CD14-positive monocyte (primary cell): Measurements from ENCODE around the gene OFD1. TPM values are rescaled to one million over a fixed set of nuclear protein-coding genes. Genes with fewer than 3 reads are reported as not detected.
A peak's percentile ranks its signal among the peaks of the same experiment; 100 is the strongest.

Source experiments
- DNase-seq, 3 donors: peaks; one replicate each; pipeline ENCODE4 v3.0.0-alpha.2; 2011 to 2022
- H2AFZ ChIP-seq: 2 replicates; pipeline ENCODE4 v1.6.0; 2012; ENCODE audit warnings: mild to moderate bottlenecking, low read depth, low read length, inconsistent platforms; ENCODE audit not compliant: insufficient read depth, poor library complexity, severe bottlenecking
- H3K27ac ChIP-seq, 2 donors: 1 replicate in 1 of 2; 2 replicates in 1 of 2; pipeline ENCODE4 v1.5.1; 2012 to 2013; ENCODE audit warnings: low read length in 2 of 2, control low read depth in 1 of 2, inconsistent platforms in 1 of 2, low read depth in 1 of 2, mild to moderate bottlenecking in 1 of 2
- H3K27me3 ChIP-seq, 2 donors: one replicate each; pipeline versions ENCODE4 v1.6.0 to v1.6.1; 2011 to 2013; ENCODE audit warnings: low read length in 2 of 2; ENCODE audit not compliant: control insufficient read depth in 2 of 2, insufficient read depth in 2 of 2
- H3K36me3 ChIP-seq, 2 donors: replicated peaks in 1 of 2; 1 replicate in 1 of 2; 2 replicates in 1 of 2; pipeline versions ENCODE4 v1.5.1 to v1.6.1; 2012 to 2013; ENCODE audit warnings: low read length in 2 of 2, control low read depth in 1 of 2, inconsistent platforms in 1 of 2, mild to moderate bottlenecking in 1 of 2; ENCODE audit not compliant: insufficient read depth in 2 of 2, control insufficient read depth in 1 of 2
- H3K4me1 ChIP-seq, 2 donors: 1 replicate in 1 of 2; 2 replicates in 1 of 2; pipeline versions ENCODE4 v1.5.1 to v1.6.1; 2012 to 2013; ENCODE audit warnings: low read length in 2 of 2, control low read depth in 1 of 2, inconsistent platforms in 1 of 2, mild to moderate bottlenecking in 1 of 2, moderate library complexity in 1 of 2; ENCODE audit not compliant: insufficient read depth in 2 of 2, control insufficient read depth in 1 of 2
- H3K4me2 ChIP-seq: replicated peaks from 2 replicates; pipeline ENCODE3; 2012; ENCODE audit warnings: low read length, moderate library complexity, mild to moderate bottlenecking; ENCODE audit not compliant: poor library complexity, severe bottlenecking; ENCODE audit errors: extremely low read depth
- H3K4me3 ChIP-seq, 3 experiments: fragments of 200-600 bp in 1 of 3; sonication (generic) in 1 of 3; replicated peaks in 1 of 3; 1 replicate in 2 of 3; 2 replicates in 1 of 3; pipeline ENCODE4 v1.5.1; 2011 to 2013; ENCODE audit warnings: low read length in 3 of 3, mild to moderate bottlenecking in 3 of 3, control low read depth in 2 of 3, low read depth in 2 of 3, inconsistent platforms in 1 of 3, moderate library complexity in 1 of 3
- H3K79me2 ChIP-seq: 2 replicates; pipeline ENCODE4 v1.6.0; 2012; ENCODE audit warnings: mild to moderate bottlenecking, control low read depth, inconsistent platforms, low read length, moderate library complexity; ENCODE audit not compliant: insufficient read depth
- H3K9ac ChIP-seq: 2 replicates; pipeline ENCODE4 v1.6.0; 2017; ENCODE audit warnings: low read length, mild to moderate bottlenecking; ENCODE audit not compliant: insufficient read depth, poor library complexity, severe bottlenecking
- H3K9me3 ChIP-seq, 2 donors: replicated peaks in 1 of 2; 1 replicate in 1 of 2; 2 replicates in 1 of 2; pipeline versions ENCODE4 v1.5.1 to v1.6.1; 2012 to 2013; ENCODE audit warnings: low read length in 2 of 2, control low read depth in 1 of 2; ENCODE audit not compliant: control insufficient read depth in 1 of 2, insufficient read depth in 1 of 2
- H4K20me1 ChIP-seq: 2 replicates; pipeline ENCODE4 v1.6.0; 2012; ENCODE audit warnings: mild to moderate bottlenecking, low read length, control low read depth, moderate library complexity; ENCODE audit not compliant: insufficient read depth
- H3K27ac Mint-ChIP-seq, 7 donors: one replicate each; pipeline ENCODE4 v1.8.0; 2020; ENCODE audit warnings: mild to moderate bottlenecking in 7 of 7, mixed read lengths in 7 of 7, moderate library complexity in 6 of 7, inconsistent platforms in 2 of 7
- H3K27me3 Mint-ChIP-seq, 3 donors: one replicate each; pipeline ENCODE4 v1.8.0; 2021 to 2022; ENCODE audit warnings: low read depth in 3 of 3, mild to moderate bottlenecking in 3 of 3, mixed read lengths in 3 of 3, moderate library complexity in 3 of 3, inconsistent platforms in 1 of 3
- H3K36me3 Mint-ChIP-seq, 2 donors: one replicate each; pipeline ENCODE4 v1.8.0; 2020; ENCODE audit warnings: mixed read lengths in 2 of 2, inconsistent platforms in 1 of 2, mild to moderate bottlenecking in 1 of 2
- H3K4me1 Mint-ChIP-seq: one replicate; pipeline ENCODE4 v1.8.0; 2020; ENCODE audit warnings: mild to moderate bottlenecking, mixed read lengths
- H3K4me3 Mint-ChIP-seq, 2 donors: one replicate each; pipeline ENCODE4 v1.8.0; 2020; ENCODE audit warnings: mild to moderate bottlenecking in 2 of 2, mixed read lengths in 2 of 2, moderate library complexity in 1 of 2
- H3K9me3 Mint-ChIP-seq, 7 donors: one replicate each; pipeline ENCODE4 v1.8.0; 2020 to 2022; ENCODE audit warnings: mixed read lengths in 7 of 7, mild to moderate bottlenecking in 6 of 7, moderate library complexity in 6 of 7, inconsistent platforms in 2 of 7
- WGBS: methylation state at CpG from one replicate; pipeline ENCODE4 v1.1.5; 2013; ENCODE audit warnings: missing lambda C conversion rate; ENCODE audit not compliant: insufficient coverage; 5-methylcytosine and 5-hydroxymethylcytosine counted together
- intact Hi-C, 2 donors: fragments of 100-400 bp; cut with micrococcal nuclease; formaldehyde crosslinking; loops; one replicate each; pipeline versions ENCODE4 v1.15.0 to v1.15.1; 2023
- polyA plus RNA-seq, 3 donors: library from polyadenylated mRNA; depleted of rRNA in 1 of 3; unstranded in 2 of 3; stranded (reverse) in 1 of 3; fragments of 300-500 nt in 2 of 3; fragments of >200 nt in 1 of 3; fragmentation: Illumina TruSeq in 2 of 3; gene quantifications; 1 replicate in 2 of 3; 2 replicates in 1 of 3; pipeline ENCODE4 v1.2.3, GENCODE V29; 2012 to 2021
- TF ChIP-seq, protein P1 (sequence below): fragments of 200-600 bp; IDR thresholded peaks from one replicate; pipeline ENCODE4 v1.8.0; 2022; ENCODE audit warnings: antibody characterized with exemption, mild to moderate bottlenecking

Gene OFD1
- polyA plus RNA-seq, 3 donors, result 2.4 to 10.2 (median 2.9) TPM

DNA sequence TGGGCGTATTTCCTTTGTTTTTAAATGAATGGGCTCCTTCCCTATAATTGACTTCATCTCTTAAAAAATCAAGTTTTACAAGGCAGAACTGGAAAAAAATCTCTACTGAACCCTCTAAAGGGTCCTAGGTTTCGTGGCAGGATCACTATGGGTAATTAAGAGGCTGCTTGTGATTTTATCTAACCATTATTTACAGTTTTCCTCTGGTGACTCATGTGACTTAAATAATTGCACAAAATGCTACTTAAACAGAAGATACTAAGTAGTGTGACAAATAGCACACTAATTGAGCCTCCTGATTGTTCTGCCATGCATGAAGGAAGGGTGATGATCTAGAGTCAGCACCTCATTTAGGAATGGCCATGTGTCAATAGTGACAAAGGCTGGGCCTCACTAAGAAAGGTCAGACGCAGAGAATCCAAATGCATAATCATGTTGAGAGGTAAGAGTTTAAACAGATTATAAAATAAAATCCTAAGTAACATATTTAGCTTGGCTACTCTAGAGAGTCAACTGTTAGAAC is 35.5 kb downstream of the OFD1 start:
- no peak overlapping the region for H2AFZ ChIP-seq
- no peak overlapping the region for H3K4me2 ChIP-seq
- DNase-seq, result no peak
- no peak overlapping the region for H3K27ac Mint-ChIP-seq
- no peaks in the 10 kb centered on the region for H4K20me1 ChIP-seq
- H3K27me3 Mint-ChIP-seq, result peaks cover 0 to 7% (median 0%) of the 10 kb centered on the region in 3 donors
- peaks cover 0 to 4% of the 10 kb centered on the region in 2 donors for H3K27me3 ChIP-seq
- WGBS, result no CpG with 5 or more reads among the region's 3 CpGs
- intact Hi-C loops, result no loop called here
- no peak overlapping the region for H3K9ac ChIP-seq
- peaks cover 6 to 9% of the 10 kb centered on the region in 2 donors for H3K4me1 ChIP-seq
- H3K4me1 Mint-ChIP-seq, result peaks cover 11% of the 10 kb centered on the region
- H3K27ac ChIP-seq, result no peak overlapping the region
- H3K79me2 ChIP-seq, result no peaks in the 10 kb centered on the region
- H3K9me3 Mint-ChIP-seq, result peaks cover 0 to 6% (median 0%) of the 10 kb centered on the region in 7 donors
- H3K4me3 Mint-ChIP-seq, result no peak overlapping the region
- no peak overlapping the region for H3K4me3 ChIP-seq
- H3K36me3 Mint-ChIP-seq, result peaks cover 44 to 53% of the 10 kb centered on the region in 2 donors
- H3K9me3 ChIP-seq, result no peaks in the 10 kb centered on the region
- TF ChIP-seq, protein P1, sequence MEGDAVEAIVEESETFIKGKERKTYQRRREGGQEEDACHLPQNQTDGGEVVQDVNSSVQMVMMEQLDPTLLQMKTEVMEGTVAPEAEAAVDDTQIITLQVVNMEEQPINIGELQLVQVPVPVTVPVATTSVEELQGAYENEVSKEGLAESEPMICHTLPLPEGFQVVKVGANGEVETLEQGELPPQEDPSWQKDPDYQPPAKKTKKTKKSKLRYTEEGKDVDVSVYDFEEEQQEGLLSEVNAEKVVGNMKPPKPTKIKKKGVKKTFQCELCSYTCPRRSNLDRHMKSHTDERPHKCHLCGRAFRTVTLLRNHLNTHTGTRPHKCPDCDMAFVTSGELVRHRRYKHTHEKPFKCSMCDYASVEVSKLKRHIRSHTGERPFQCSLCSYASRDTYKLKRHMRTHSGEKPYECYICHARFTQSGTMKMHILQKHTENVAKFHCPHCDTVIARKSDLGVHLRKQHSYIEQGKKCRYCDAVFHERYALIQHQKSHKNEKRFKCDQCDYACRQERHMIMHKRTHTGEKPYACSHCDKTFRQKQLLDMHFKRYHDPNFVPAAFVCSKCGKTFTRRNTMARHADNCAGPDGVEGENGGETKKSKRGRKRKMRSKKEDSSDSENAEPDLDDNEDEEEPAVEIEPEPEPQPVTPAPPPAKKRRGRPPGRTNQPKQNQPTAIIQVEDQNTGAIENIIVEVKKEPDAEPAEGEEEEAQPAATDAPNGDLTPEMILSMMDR, result no peak
- H3K36me3 ChIP-seq, result peaks cover 12 to 15% of the 10 kb centered on the region in 2 donors

DNA sequence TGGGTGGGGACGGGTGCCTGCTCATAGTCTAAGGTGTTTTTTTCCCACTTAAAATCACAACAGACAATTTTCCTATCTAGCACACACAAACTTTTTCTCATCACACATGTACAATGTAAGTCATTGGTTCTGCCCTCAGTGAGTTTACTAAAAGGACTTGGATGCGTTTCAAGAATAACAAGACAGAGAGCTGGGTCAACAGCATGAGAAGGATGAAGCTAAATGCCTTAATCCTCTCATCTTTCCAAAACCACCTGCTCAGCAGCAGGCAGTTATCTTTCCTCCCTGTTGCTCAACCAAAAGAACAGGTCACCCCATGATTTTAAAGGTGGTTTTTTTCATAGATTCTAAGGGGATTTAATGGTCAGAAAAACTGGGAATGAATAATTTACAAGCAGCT is 40.1 kb downstream of the OFD1 start:
- H3K4me2 ChIP-seq, result no peak overlapping the region
- H3K9ac ChIP-seq, result no peak overlapping the region
- H3K27ac ChIP-seq, result no peak overlapping the region
- H3K4me3 Mint-ChIP-seq, result no peak overlapping the region
- no peak overlapping the region for H3K4me3 ChIP-seq
- H3K36me3 Mint-ChIP-seq, result peaks cover 16 to 24% of the 10 kb centered on the region in 2 donors
- peaks cover 5% of the 10 kb centered on the region for H3K4me1 Mint-ChIP-seq
- H4K20me1 ChIP-seq, result no peaks in the 10 kb centered on the region
- no CpG with 5 or more reads among the region's 2 CpGs for WGBS
- no peaks in the 10 kb centered on the region for H3K9me3 ChIP-seq
- H3K27ac Mint-ChIP-seq, result peak overlapping the region in 1 of 7 donors; percentile 37
- H3K4me1 ChIP-seq, result no peaks in the 10 kb centered on the region
- no peak overlapping the region for H2AFZ ChIP-seq
- TF ChIP-seq, protein P1, result no peak
- intact Hi-C loops, result no loop called here
- H3K9me3 Mint-ChIP-seq, result peaks cover 0 to 1% (median 0%) of the 10 kb centered on the region in 7 donors
- peaks cover 0 to 4% of the 10 kb centered on the region in 2 donors for H3K27me3 ChIP-seq
- H3K27me3 Mint-ChIP-seq, result peaks cover 0 to 9% (median 0%) of the 10 kb centered on the region in 3 donors
- H3K36me3 ChIP-seq, result peaks cover 7 to 18% of the 10 kb centered on the region in 2 donors
- no peak for DNase-seq
- H3K79me2 ChIP-seq, result no peaks in the 10 kb centered on the region
